Measurements from ENCODE around the gene ZNF19.

- no peak for TF ChIP-seq REST (IDR thresholded peaks at IDR 0.05; ENCODE audit: low read depth)
- TF ChIP-seq NFIC (IDR thresholded peaks at IDR 0.05), result no peak
- TF ChIP-seq USF1 (IDR thresholded peaks at IDR 0.05), result no peak
- TF ChIP-seq TAF1 (IDR thresholded peaks at IDR 0.05; ENCODE audit: low read depth), result no peak
- no peak for TF ChIP-seq CEBPB (IDR thresholded peaks at IDR 0.05)
- TF ChIP-seq CREB1 (IDR thresholded peaks at IDR 0.05; ENCODE audit: low read depth), result no peak
- no peak for TF ChIP-seq EGR1 (IDR thresholded peaks at IDR 0.05)
- no peak for TF ChIP-seq MAX (IDR thresholded peaks at IDR 0.05)
- TF ChIP-seq RAD21 (IDR thresholded peaks at IDR 0.05; ENCODE audit: low read depth), result no peak
- TF ChIP-seq TCF12 (IDR thresholded peaks at IDR 0.05; ENCODE audit: low read depth), result no peak
- TF ChIP-seq EP300 (IDR thresholded peaks at IDR 0.05; ENCODE audit: borderline replicate concordance), result no peak
- no peak for TF ChIP-seq TEAD4 (IDR thresholded peaks at IDR 0.05)
Observed at GRCh38 chr16:71504901-71505300, 15.8 kb upstream of the ZNF19 start.

Data from Ishikawa (cell line).